HCT116 (cell line): ENCODE data around the gene BLOC1S3. TPM values are rescaled to one million over a fixed set of nuclear protein-coding genes. Genes with fewer than 3 reads are reported as not detected.

Experiments
- ATAC-seq: fragments of 200-7000 bp; cut with Tn5 transposase; 2 replicates; pipeline ENCODE4 v1.9.1; 2020; ENCODE audit warnings: mild to moderate bottlenecking, moderate library complexity
- BruUV-seq: library from RNA; stranded (reverse); fragments of 400-500 nt; replicated peaks from 2 replicates; lab custom pipeline; 2021; lab: Mats Ljungman, UMichigan
- CTCF ChIA-PET: fragments of 300-600 bp; sonication (Branson Sonifier 250); formaldehyde crosslinking; loops from one replicate; lab custom pipeline; 2021; ENCODE audit warnings: antibody characterized with exemption; lab: Charles Lee
- POLR2A ChIA-PET: fragments of 300-600, 350-600 bp; sonication (Branson Sonifier 250); formaldehyde crosslinking; loops from one replicate; lab custom pipeline; 2021; ENCODE audit warnings: antibody characterized with exemption; lab: Charles Lee
- RAD21 ChIA-PET, 2 experiments: fragments of 300-600 bp; sonication (Branson Sonifier 250); formaldehyde crosslinking; loops; one replicate each; lab custom pipeline; 2023; ENCODE audit warnings: low total read pairs in 2 of 2; ENCODE audit not compliant: uncharacterized antibody in 2 of 2, unreplicated experiment in 2 of 2, low non-redundant PET in 1 of 2; lab: Charles Lee
- DNase-seq: peaks from one replicate; pipeline ENCODE4 v3.0.0-alpha.2; 2010; ENCODE audit warnings: low read depth, low spot score
- H2AFZ ChIP-seq: fragments of 200-600 bp; shearing (Covaris generic), sonication (generic); 2 replicates; pipeline ENCODE4 v1.6.1; 2017; ENCODE audit warnings: low read depth, mixed run types, mixed read lengths, antibody characterized with exemption, low read length; ENCODE audit not compliant: poor library complexity, severe bottlenecking
- H3K27ac ChIP-seq: 2 replicates; pipeline ENCODE4 v1.5.1; 2012; ENCODE audit warnings: low read depth, low read length
- H3K27me3 ChIP-seq: fragments of 200-600 bp; sonication (generic); 2 replicates; pipeline ENCODE4 v1.6.1; 2016; ENCODE audit warnings: mixed run types, low read length, mixed read lengths; ENCODE audit not compliant: insufficient read depth
- H3K36me3 ChIP-seq, 2 experiments: fragments of 200-500 bp in 1 of 2; fragments of 200-600 bp in 1 of 2; sonication (Bioruptor generic) in 1 of 2; sonication (generic) in 1 of 2; 2 replicates each; pipeline versions ENCODE4 v1.5.1 to v1.6.1; 2014 to 2016; ENCODE audit warnings: low read length in 2 of 2, inconsistent platforms in 1 of 2, mixed read lengths in 1 of 2, mixed run types in 1 of 2; ENCODE audit not compliant: insufficient read depth in 2 of 2, control insufficient read depth in 1 of 2
- H3K4me1 ChIP-seq, 2 experiments: fragments of 200-600 bp in 1 of 2; sonication (generic) in 1 of 2; 2 replicates each; pipeline versions ENCODE4 v1.5.1 to v1.6.1; 2012 to 2017; ENCODE audit warnings: low read length in 2 of 2, inconsistent platforms in 1 of 2, mild to moderate bottlenecking in 1 of 2, mixed read lengths in 1 of 2, mixed run types in 1 of 2, moderate library complexity in 1 of 2; ENCODE audit not compliant: insufficient read depth in 2 of 2, control insufficient read depth in 1 of 2
- H3K4me2 ChIP-seq: fragments of 200-600 bp; sonication (generic); 2 replicates; pipeline ENCODE4 v1.6.1; 2017; ENCODE audit warnings: mixed run types, low read length, mixed read lengths
- H3K4me3 ChIP-seq, 2 experiments: fragments of 200-600 bp in 1 of 2; sonication (generic) in 1 of 2; replicated peaks in 1 of 2; 2 replicates each; pipeline ENCODE4 v1.5.1; 2011 to 2016; ENCODE audit warnings: low read length in 2 of 2, control low read depth in 1 of 2, low read depth in 1 of 2, mild to moderate bottlenecking in 1 of 2, mixed read lengths in 1 of 2, mixed run types in 1 of 2
- H3K79me2 ChIP-seq: fragments of 200-600 bp; sonication (generic); 2 replicates; pipeline ENCODE4 v1.6.1; 2017; ENCODE audit warnings: mild to moderate bottlenecking, mixed run types, low read length, moderate library complexity, mixed read lengths; ENCODE audit not compliant: insufficient read depth
- H3K9ac ChIP-seq: fragments of 200-600 bp; sonication (generic); 2 replicates; pipeline ENCODE4 v1.6.1; 2016; ENCODE audit warnings: low read length, mixed read lengths
- H3K9me2 ChIP-seq: fragments of 200-600 bp; sonication (generic), shearing (Covaris generic); 2 replicates; pipeline ENCODE4 v1.6.1; 2017; ENCODE audit warnings: mixed run types, mild to moderate bottlenecking, moderate library complexity; ENCODE audit not compliant: insufficient read depth
- H3K9me3 ChIP-seq, 2 experiments: fragments of 200-500 bp in 1 of 2; fragments of 200-600 bp in 1 of 2; sonication (Bioruptor generic) in 1 of 2; sonication (generic) in 1 of 2; 2 replicates each; pipeline ENCODE4 v1.6.1; 2014 to 2017; ENCODE audit warnings: low read length in 2 of 2, mixed read lengths in 2 of 2, inconsistent platforms in 1 of 2, low read depth in 1 of 2, mild to moderate bottlenecking in 1 of 2, mixed run types in 1 of 2, moderate library complexity in 1 of 2; ENCODE audit not compliant: control insufficient read depth in 1 of 2, insufficient read depth in 1 of 2
- H4K20me1 ChIP-seq: fragments of 200-600 bp; sonication (generic), shearing (Covaris generic); 2 replicates; pipeline ENCODE4 v1.6.1; 2017; ENCODE audit warnings: mixed run types, mild to moderate bottlenecking, moderate library complexity; ENCODE audit not compliant: insufficient read depth
- ELF1 ChIP-seq: IDR thresholded peaks from 2 replicates; pipeline ENCODE4 v1.6.1; 2012; ENCODE audit warnings: low read depth, borderline replicate concordance
- MAX ChIP-seq: IDR thresholded peaks from 2 replicates; pipeline ENCODE4 v1.6.1; 2012
- SP1 ChIP-seq: IDR thresholded peaks from 2 replicates; pipeline ENCODE4 v1.6.1; 2012; ENCODE audit warnings: low read depth
- SRF ChIP-seq: IDR thresholded peaks from 2 replicates; pipeline ENCODE4 v1.6.1; 2012; ENCODE audit warnings: low read depth
- TCF7L2 ChIP-seq: IDR thresholded peaks from 2 replicates; pipeline ENCODE4 v1.7.0; 2011; ENCODE audit warnings: borderline replicate concordance, inconsistent platforms; ENCODE audit not compliant: insufficient read depth, insufficient read length; ENCODE audit errors: extremely low read depth
- YY1 ChIP-seq: IDR thresholded peaks from 2 replicates; pipeline ENCODE4 v1.6.1; 2011; ENCODE audit warnings: low read length, low read depth, moderate library complexity, mild to moderate bottlenecking; ENCODE audit not compliant: insufficient replicate concordance; ENCODE audit errors: extremely low read depth
- ZNF274 ChIP-seq: fragments of 200-500 bp; sonication (Bioruptor generic); IDR thresholded peaks from 2 replicates; pipeline ENCODE4 v1.6.1; 2014; ENCODE audit warnings: mild to moderate bottlenecking, low read depth, low read length, inconsistent platforms
- intact Hi-C: fragments of 100-400 bp; cut with micrococcal nuclease; formaldehyde crosslinking; loops from 2 replicates; pipeline ENCODE4 v1.10.0; 2022
- total RNA-seq: library from RNA; stranded (reverse); gene quantifications from one replicate; pipeline ENCODE4 v1.2.1, GENCODE V29; 2021; ENCODE audit not compliant: unreplicated experiment
- TF ChIP-seq, protein P1 (sequence below): IDR thresholded peaks from 2 replicates; pipeline ENCODE4 v1.6.1; 2012
- TF ChIP-seq, protein P2 (sequence below), 3 experiments: fragments of 200-600 bp in 1 of 3; sonication (generic) in 1 of 3; IDR thresholded peaks in 2 of 3; conservative IDR thresholded peaks in 1 of 3; 2 replicates each; pipeline ENCODE4 v1.5.1; 2012 to 2017; ENCODE audit warnings: low read depth in 2 of 3, low read length in 2 of 3, antibody characterized with exemption in 1 of 3, borderline replicate concordance in 1 of 3, control low read depth in 1 of 3, mild to moderate bottlenecking in 1 of 3, mixed read lengths in 1 of 3, mixed run types in 1 of 3, moderate library complexity in 1 of 3; ENCODE audit not compliant: insufficient read depth in 1 of 3

The BLOC1S3 gene
- total RNA-seq, 1 experiment from 2014 or later: 12.2 TPM

- TF ChIP-seq, protein P1, sequence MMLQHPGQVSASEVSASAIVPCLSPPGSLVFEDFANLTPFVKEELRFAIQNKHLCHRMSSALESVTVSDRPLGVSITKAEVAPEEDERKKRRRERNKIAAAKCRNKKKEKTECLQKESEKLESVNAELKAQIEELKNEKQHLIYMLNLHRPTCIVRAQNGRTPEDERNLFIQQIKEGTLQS: no peak
- TF ChIP-seq ELF1 (no peak), ZNF274 (no peak), SRF (no peak), SP1 (no peak), TCF7L2 (no peak), YY1 (no peak)
Measured at GRCh38 chr19:45151320-45151719, 27.3 kb upstream of the BLOC1S3 start (continued).

- no peaks in the 10 kb centered on the region for H3K27me3 ChIP-seq
- no peak overlapping the region for H3K4me3 ChIP-seq
- H3K36me3 ChIP-seq: no peaks in the 10 kb centered on the region
- no peak overlapping the region for H3K27ac ChIP-seq
- H4K20me1 ChIP-seq: no peaks in the 10 kb centered on the region
- H3K4me2 ChIP-seq: no peak overlapping the region
- no peak for DNase-seq
- ChIA-PET POLR2A (no interaction called here), RAD21 (interaction anchor here in 1 of 2 experiments (0.5 kb wide), 1 partner anchor 180 kb away, joined by 3 read pairs; no protein-coding TSS in a partner anchor), CTCF (no interaction called here)
- no peaks in the 10 kb centered on the region for H3K9me2 ChIP-seq
- intact Hi-C loops: no loop called here
- H3K9me3 ChIP-seq: no peaks in the 10 kb centered on the region
- no peak overlapping the region for H3K9ac ChIP-seq
- BruUV-seq: no TSS peak
- H2AFZ ChIP-seq: no peak overlapping the region
- peaks cover 32 to 61% of the 10 kb centered on the region in 2 experiments for H3K4me1 ChIP-seq
- ATAC-seq: no peak
- TF ChIP-seq YY1 (no peak), MAX (no peak), TCF7L2 (no peak)
- TF ChIP-seq, protein P2, sequence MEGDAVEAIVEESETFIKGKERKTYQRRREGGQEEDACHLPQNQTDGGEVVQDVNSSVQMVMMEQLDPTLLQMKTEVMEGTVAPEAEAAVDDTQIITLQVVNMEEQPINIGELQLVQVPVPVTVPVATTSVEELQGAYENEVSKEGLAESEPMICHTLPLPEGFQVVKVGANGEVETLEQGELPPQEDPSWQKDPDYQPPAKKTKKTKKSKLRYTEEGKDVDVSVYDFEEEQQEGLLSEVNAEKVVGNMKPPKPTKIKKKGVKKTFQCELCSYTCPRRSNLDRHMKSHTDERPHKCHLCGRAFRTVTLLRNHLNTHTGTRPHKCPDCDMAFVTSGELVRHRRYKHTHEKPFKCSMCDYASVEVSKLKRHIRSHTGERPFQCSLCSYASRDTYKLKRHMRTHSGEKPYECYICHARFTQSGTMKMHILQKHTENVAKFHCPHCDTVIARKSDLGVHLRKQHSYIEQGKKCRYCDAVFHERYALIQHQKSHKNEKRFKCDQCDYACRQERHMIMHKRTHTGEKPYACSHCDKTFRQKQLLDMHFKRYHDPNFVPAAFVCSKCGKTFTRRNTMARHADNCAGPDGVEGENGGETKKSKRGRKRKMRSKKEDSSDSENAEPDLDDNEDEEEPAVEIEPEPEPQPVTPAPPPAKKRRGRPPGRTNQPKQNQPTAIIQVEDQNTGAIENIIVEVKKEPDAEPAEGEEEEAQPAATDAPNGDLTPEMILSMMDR (IDR thresholded peaks at IDR 0.05 in 2 of 3, conservative IDR thresholded peaks at IDR 0.05 in 1 of 3; ENCODE audit: borderline replicate concordance in 1 of 3, insufficient read depth in 1 of 3, low read depth in 2 of 3, low read length in 2 of 3): no peak
- no peaks in the 10 kb centered on the region for H3K79me2 ChIP-seq
Measured at GRCh38 chr19:45151821-45152503, 26.6 kb upstream of the BLOC1S3 start.
